SIG-M5 treated with dmso at 0.1 percent for 504 hours (cell line): Measurements from ENCODE around the gene IZUMO1.

Source experiments
- DNase-seq: peaks from one replicate; lab custom pipeline; 2025; ENCODE audit not compliant: unreplicated experiment; lab: John Stamatoyannopoulos, UW

Gene IZUMO1

DNA sequence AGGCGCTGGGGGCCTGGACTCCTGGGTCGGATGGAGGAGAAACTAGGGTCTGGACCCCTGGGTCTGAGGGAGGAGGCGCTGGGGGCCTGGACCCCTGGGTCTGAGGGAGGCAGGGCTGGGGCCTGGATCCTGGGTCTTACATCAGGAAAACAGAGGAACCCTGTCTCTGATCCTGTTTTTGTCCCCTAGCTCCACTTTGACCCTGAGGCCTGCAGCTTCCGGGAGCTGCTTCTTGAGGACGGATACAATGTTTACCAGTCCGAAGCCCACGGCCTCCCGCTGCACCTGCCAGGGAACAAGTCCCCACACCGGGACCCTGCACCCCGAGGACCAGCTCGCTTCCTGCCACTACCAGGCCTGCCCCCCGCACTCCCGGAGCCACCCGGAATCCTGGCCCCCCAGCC lies 11.0 kb upstream of the IZUMO1 start:
- no peak for DNase-seq

GRCh38 chr19:48757089-48757675 lies 10.5 kb upstream of the IZUMO1 start:
- no peak for DNase-seq

- DNase-seq: no peak
Observed at GRCh38 chr19:48756686-48757085, 10.0 kb upstream of the IZUMO1 start.

DNA sequence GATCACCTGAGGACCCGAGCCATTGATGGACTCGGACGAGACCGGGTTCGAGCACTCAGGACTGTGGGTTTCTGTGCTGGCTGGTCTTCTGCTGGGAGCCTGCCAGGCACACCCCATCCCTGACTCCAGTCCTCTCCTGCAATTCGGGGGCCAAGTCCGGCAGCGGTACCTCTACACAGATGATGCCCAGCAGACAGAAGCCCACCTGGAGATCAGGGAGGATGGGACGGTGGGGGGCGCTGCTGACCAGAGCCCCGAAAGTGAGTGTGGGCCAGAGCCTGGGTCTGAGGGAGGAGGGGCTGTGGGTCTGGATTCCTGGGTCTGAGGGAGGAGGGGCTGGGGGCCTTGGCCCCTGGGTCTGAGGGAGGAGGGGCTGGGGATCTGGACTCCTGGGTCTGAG lies 9.5 kb upstream of the IZUMO1 start:
- no peak for DNase-seq

GRCh38 chr19:48755787-48756186 lies 9.1 kb upstream of the IZUMO1 start:
- DNase-seq: no peak

DNA sequence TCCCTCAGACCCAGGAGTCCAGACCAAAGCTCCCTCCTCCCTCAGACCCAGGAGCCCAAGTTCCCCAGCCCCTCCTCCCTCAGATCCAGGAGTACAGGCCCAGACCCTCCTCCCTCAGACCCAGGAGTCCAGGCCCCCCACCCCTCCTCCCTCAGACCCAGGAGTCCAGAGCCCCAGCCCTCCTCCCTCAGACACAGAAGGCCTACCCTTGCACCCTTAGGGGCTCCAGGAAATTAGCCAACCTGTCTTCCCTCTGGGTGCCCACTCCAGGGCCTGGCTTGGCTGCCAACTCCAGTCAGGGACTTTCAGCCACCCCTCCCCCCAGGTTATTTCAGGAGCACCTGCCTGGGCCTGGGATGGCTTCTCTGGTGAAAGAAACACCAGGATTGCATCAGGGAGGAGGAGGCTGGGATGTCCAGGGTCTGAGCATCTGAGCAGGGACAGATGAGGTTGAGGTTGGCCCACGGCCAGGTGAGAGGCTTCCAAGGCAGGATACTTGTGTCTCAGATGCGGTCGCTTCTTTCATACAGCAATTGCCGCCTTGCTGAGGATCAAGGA lies 8.5 kb upstream of the IZUMO1 start, which contains the start of gene FGF21:
TSS of gene FGF21 (plus strand) at position 441 of the 558 bp plus-strand sequence. CDS start 713 bp downstream, outside the sequence.
- no peak for DNase-seq

DNA sequence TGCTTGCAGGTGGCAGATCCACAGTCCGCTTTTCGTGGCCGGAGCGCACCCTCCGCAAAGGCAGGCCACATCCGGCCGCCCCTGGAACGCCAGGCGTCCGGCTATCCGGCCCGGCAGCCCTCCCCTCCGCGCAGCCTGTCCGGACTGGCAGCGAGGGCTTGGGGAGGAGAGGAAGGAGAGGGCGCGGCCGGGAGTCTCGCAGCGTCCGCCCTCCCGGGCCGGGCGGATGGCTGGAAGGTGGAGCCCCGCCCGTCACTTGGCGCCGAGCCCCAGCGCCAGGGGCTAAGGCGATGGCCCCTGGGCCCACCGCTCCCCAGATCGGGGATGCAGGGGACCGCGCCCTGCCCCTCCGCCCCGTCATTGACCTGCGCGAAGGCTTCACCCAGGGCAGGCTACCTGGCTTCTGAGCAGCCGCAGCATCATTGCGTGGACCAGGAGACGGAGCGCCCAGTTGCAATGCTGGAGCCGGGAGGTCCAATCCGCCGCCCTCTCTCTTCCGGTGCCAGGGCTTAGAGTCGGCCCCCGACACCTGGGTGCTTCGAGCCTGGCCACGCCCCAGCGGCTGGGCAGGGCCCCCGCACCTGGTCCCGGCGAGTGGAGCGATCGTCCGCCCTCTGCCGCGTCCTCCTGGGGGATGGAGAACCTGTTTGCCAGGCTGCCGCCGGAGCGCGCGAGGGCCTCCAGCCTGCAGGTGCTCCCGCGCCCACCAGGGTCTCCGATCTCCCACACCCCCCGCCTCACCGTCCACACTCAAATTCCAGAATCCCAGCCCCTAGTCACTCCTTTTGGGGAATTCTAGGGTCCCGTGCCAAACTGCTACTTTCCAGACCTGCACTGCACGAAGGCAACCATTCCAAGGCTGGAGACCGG lies 6.0 kb upstream of the IZUMO1 start, which contains the start of gene FUT1:
TSS of gene FUT1 (minus strand) at position 146 of the 870 bp plus-strand sequence. CDS start 1,360 bp downstream, outside the sequence.
- DNase-seq: peak; percentile 63

DNA sequence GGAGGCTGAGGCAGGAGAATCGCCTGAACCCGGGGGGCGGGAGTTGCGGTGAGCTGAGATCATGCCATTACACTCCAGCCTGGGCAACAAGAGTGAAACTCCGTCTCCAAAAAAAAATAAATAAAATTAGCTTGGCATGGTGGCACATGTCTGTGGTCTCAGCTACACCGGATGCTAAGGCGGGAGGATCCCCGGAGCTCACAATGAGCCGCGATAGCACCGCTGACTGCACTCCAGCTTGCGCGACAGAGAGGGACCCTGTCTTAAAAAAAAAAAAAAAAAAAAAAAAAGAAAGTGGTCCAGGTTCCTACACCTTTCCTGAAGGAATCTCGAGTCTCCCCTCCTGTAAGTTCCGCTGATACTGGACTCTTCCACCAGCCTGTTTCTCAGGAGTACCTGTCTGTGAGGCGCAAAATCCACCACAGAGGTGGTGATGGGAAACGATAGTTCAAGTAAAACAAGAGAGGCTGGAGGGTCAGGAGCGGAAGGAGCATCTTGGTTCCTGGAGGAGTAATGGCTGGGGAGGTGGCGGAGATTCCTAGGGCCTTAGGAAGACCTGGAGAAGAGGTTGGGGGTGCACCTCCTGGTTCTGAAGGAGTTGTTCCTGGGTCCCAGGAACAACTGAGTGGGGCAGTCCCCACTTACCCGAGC lies 5.3 kb upstream of the IZUMO1 start:
- DNase-seq: no peak

DNA sequence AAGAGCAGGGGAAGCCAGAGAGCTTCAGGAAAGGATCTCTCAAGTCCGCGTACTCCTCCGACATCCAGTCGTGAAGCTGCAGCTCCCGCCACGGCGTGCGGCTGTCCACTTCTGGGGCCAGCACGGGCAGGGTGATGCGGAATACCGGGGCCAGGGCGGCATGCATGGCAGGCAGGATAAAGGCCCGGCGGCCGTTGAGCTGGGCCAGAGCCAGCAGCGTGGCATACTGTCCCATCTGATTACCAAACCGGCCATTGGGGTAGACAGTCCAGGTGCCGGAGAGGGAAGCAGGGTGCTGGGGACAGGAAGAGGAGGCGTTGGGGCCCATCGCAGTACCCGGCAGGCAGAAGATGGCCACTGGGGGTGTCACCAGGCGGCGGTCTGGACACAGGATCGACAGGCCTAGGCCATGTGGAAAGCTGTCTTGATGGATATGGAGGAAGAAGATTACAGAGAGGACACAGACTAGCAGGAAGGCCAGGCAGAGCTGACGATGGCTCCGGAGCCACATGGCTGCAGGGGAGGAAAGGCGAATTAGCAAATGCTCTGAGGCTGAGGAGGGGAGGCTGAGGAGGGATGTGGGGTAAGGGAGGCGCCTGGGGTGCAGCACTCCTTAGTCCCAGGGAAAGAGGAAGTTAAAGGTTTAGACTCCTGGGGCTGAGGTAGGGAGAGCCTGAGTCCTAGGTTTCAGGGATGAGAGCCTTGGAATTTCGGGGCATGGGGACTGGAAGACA lies 4.2 kb upstream of the IZUMO1 start:
- peak; percentile 22 for DNase-seq

DNA sequence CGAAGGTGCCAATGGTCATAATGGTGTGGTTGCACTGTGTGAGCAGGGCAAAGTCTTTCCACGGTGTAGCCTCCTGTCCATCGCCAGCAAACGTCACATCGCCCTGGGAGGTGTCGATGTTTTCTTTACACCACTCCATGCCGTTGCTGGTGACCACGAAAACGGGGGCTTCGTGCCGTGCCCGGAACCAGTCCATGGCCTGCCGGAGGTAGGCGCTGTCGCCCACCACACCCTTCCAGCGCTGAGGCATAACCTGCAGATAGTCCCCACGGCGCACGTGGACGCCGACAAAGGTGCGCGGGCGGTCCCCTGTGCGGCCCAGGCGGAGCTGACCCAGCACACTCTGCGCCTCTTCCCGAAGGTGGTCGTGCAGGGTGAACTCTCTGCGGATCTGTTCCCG lies 3.6 kb upstream of the IZUMO1 start:
- DNase-seq: no peak

GRCh38 chr19:48749571-48750198 lies 3.0 kb upstream of the IZUMO1 start:
- no peak for DNase-seq

DNA sequence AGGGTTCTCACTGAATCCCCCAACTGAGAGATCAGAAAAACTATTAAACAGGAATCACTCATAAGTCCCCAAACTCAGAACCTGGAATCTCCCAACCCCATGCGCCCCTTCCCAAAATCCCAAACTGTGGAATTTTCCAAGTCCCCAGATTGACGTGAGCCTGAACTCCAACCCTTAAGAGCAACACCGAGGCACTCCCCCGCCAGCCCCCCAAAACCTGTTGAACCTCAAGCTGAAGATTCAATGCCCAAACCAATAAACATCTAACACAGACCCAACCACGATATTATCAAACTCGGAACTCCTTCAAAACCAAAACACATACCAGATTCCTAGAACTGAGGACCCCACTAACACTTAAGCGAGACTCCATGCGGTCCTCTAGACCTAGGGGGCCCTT lies 599 bp downstream of the IZUMO1 start:
- DNase-seq: no peak

DNA sequence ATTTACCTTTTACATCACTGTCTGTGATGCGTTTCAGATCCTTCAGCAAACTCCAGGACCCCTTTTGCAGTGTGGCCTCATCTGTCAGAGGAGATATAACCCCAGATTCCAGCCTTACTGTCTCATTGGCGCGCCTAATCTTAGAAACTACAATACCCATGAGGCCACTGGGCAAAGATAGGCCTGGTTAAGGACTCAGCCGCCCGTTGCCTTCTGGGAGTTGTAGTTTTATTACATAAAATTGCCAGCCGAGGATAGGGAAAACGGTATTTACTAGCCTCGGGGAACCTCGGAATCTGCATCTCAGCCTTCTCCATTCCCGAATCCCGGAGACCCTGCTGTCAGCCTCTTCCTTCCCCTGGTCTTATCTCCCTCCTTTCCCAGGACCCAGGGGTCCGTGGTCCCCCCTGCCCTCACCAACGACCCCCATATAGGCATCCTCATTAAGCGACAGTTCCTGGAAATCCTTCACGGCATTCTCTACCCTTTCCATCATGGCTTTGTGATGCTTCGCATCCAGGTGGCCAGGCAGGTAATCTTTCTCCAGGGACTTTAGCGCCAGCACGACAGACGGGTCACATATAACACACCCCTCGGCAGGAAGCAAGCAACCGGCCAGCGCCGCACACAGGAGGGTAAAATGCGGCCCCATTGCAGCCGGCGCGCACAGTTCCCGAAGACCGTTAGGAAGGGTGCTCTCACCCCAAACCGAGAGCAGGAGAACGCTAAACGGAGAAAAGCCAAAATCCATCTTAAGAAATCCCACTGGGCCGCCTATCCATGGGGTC lies 1.3 kb downstream of the IZUMO1 start:
- DNase-seq: peak; percentile 20

GRCh38 chr19:48742096-48742495 lies 4.6 kb downstream of the IZUMO1 start:
- DNase-seq: no peak

DNA sequence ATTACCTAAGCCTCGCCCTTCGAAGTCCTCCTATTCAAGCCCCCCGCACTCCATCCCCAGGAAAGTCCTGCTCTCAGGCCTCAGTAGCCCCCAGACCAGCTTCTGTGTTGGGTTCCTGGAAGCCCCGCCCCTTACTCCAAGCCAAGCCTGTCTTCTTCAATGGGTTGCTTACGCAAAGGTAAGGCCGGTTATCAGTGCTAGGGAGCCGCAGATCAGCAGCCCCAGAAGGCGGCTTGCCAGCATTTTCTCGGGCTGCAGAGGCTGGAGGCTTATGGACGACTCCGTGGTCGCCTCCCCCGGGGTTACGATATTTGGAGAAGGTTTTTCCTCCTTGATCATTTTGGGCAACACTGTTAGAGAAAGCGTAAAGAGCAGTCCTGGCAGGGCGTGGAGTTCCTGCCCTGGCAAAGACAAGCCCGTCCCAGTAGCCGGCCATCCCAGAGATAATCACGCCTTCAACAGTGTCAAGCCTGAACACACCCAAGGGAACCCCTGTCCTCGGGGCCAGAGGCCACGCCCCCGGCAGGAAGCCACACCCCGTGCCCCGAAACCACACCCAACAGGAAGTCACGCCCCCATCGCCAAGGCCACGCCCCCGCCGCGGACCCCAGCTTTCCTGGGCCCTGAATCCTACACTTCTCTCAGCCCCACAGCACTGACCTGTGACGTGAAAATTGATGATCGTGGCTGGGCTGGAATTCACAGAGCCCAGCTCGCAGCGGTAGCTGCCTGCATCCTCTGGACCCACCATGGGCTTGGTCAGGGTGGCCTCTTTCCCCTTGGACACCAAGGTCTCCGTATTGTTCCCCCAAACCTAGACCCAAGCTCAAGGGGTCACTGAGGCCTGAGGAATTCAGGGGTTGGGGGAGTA lies 5.3 kb downstream of the IZUMO1 start:
- no peak for DNase-seq

- no peak for DNase-seq
Observed at GRCh38 chr19:48740164-48740972, 6.3 kb downstream of the IZUMO1 start, which contains the start of gene RASIP1. TSS of gene RASIP1 (minus strand) at chr19:48740610. CDS start at chr19:48740282, 328 bp downstream.

DNA sequence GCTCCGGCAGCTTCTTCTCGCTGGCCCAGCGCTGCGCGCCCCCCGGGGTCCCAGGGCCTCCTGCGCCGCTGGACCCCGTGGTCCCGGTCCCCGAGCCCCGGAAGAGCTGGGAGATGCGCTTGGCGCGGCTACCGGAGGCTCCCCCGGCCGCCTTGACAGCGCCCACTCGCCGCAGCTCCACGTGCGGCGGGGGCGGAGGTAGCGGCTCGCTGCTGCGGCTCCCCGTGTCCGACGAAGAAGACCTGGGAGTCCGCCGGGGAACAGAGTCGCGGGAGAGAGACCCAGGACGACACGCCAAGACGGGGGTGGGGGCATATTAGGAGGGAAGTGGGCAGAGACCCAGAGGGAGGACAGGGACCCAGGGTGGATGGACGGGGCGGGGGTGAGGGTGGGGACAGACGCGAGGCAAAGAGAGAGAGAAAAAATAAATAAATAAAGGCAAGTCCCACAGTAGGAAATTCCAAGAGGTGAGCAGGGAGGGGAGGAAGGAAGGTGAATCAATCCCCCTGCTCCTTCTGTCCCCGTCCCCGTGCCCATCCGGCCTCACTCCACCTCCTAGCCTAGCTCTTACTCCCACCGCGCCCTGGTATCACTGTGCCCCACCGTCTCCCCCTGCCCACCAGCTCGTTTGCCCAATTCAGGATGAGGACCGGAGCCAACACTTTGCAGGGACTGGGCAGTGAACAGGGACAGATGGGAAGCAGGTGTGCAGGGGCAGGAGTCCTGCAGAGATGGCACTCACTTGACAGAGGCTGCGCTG lies 7.1 kb downstream of the IZUMO1 start:
- DNase-seq: no peak
